HCT116 (cell line): ENCODE results near the gene ARAP1.

Source experiments
- ATF3 ChIP-seq: IDR thresholded peaks from 2 replicates; pipeline ENCODE4 v1.6.1; 2012
- EZH2 ChIP-seq: fragments of 200-600 bp; sonication (generic); IDR thresholded peaks from 2 replicates; pipeline ENCODE4 v1.6.1; 2017; ENCODE audit warnings: antibody characterized with exemption, mixed run types
- EZH2phosphoT487 ChIP-seq: fragments of 200-600 bp; IDR thresholded peaks from 2 replicates; pipeline ENCODE4 v1.6.1; 2018; ENCODE audit warnings: antibody characterized with exemption, borderline replicate concordance
- JUND ChIP-seq: IDR thresholded peaks from 2 replicates; pipeline ENCODE4 v1.6.1; 2012
- POLR2A ChIP-seq: IDR thresholded peaks from 2 replicates; pipeline ENCODE4 v1.7.0; 2011; ENCODE audit warnings: borderline replicate concordance; ENCODE audit not compliant: insufficient read depth, insufficient read length; ENCODE audit errors: extremely low read depth
- SP1 ChIP-seq: IDR thresholded peaks from 2 replicates; pipeline ENCODE4 v1.6.1; 2012; ENCODE audit warnings: low read depth
- TF ChIP-seq, protein P1 (sequence below), 3 experiments: fragments of 200-600 bp in 1 of 3; sonication (generic) in 1 of 3; IDR thresholded peaks in 2 of 3; conservative IDR thresholded peaks in 1 of 3; 2 replicates each; pipeline ENCODE4 v1.5.1; 2012 to 2017; ENCODE audit warnings: low read depth in 2 of 3, low read length in 2 of 3, antibody characterized with exemption in 1 of 3, borderline replicate concordance in 1 of 3, control low read depth in 1 of 3, mild to moderate bottlenecking in 1 of 3, mixed read lengths in 1 of 3, mixed run types in 1 of 3, moderate library complexity in 1 of 3; ENCODE audit not compliant: insufficient read depth in 1 of 3
- TF ChIP-seq, protein P2 (sequence below): IDR thresholded peaks from 2 replicates; pipeline ENCODE4 v1.6.1; 2012

DNA sequence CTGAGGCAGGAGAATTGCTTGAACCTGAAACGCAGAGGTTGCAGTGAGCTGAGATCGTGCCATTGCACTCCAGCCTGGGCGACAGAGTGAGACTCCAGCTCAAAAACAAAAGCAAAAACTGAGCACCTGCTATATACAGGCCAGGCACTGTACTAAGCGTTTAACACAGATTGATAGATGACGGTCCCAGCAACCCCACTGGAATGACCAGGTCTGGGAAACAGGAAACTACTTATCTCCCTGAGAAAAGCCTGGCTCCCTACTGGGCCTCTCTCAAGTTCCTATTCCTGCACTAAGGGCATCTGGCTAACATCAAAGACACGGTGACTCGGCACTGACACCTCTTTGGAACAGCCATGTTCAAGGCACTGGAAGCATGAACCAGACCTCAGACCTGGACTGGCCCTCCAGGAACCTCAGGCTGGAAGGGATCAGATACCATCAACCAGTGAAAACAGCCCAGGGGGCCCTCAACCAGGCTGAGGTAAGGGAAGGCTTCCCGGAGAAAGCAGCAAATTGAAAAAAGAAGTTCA is 16.6 kb downstream of the ARAP1 start:
- TF ChIP-seq, protein P1, sequence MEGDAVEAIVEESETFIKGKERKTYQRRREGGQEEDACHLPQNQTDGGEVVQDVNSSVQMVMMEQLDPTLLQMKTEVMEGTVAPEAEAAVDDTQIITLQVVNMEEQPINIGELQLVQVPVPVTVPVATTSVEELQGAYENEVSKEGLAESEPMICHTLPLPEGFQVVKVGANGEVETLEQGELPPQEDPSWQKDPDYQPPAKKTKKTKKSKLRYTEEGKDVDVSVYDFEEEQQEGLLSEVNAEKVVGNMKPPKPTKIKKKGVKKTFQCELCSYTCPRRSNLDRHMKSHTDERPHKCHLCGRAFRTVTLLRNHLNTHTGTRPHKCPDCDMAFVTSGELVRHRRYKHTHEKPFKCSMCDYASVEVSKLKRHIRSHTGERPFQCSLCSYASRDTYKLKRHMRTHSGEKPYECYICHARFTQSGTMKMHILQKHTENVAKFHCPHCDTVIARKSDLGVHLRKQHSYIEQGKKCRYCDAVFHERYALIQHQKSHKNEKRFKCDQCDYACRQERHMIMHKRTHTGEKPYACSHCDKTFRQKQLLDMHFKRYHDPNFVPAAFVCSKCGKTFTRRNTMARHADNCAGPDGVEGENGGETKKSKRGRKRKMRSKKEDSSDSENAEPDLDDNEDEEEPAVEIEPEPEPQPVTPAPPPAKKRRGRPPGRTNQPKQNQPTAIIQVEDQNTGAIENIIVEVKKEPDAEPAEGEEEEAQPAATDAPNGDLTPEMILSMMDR (IDR thresholded peaks at IDR 0.05 in 2 of 3, conservative IDR thresholded peaks at IDR 0.05 in 1 of 3; ENCODE audit: borderline replicate concordance in 1 of 3, insufficient read depth in 1 of 3, low read depth in 2 of 3, low read length in 2 of 3), result no peak
- TF ChIP-seq SP1, result no peak
- no peak for TF ChIP-seq EZH2phosphoT487
- no peak for TF ChIP-seq ATF3
- TF ChIP-seq JUND, result no peak
- TF ChIP-seq EZH2, result no peak
- no peak for TF ChIP-seq POLR2A
- TF ChIP-seq, protein P2, sequence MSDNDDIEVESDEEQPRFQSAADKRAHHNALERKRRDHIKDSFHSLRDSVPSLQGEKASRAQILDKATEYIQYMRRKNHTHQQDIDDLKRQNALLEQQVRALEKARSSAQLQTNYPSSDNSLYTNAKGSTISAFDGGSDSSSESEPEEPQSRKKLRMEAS, result no peak
